SK-N-SH treated with all-trans-retinoic acid at 6 μM for 48 hours (cell line): Measurements from ENCODE around the gene ULBP1.
"Not testable (repeated sequence)": the region's sequence is repeated elsewhere in the genome, so short reads cannot be mapped to it uniquely, and the experiment has no call there.

Experiments used
- ATAC-seq: fragments of 200-7000 bp; cut with Tn5 transposase; 3 replicates; pipeline ENCODE4 v1.9.1; 2020; ENCODE audit warnings: mild to moderate bottlenecking, moderate library complexity
- BACH2 ChIP-seq: fragments of 250-450 bp; sonication (Bioruptor Pico); IDR thresholded peaks from 2 replicates; pipeline ENCODE4 v1.9.0; 2021; ENCODE audit warnings: mild to moderate bottlenecking, borderline replicate concordance
- CREB5 ChIP-seq: fragments of 250-450 bp; sonication (Bioruptor Pico); IDR thresholded peaks from 2 replicates; pipeline ENCODE4 v1.5.1; 2020; ENCODE audit warnings: low read depth, mild to moderate bottlenecking, moderate library complexity
- CSRNP3 ChIP-seq: fragments of 250-450 bp; sonication (Bioruptor Pico); IDR thresholded peaks from 2 replicates; pipeline ENCODE4 v1.5.1; 2021; ENCODE audit warnings: mild to moderate bottlenecking, moderate library complexity
- ESRRG ChIP-seq: fragments of 250-450 bp; sonication (Bioruptor Pico); IDR thresholded peaks from 2 replicates; pipeline ENCODE4 v1.6.1; 2021; ENCODE audit warnings: mild to moderate bottlenecking
- GLIS3 ChIP-seq: fragments of 250-450 bp; sonication (Bioruptor Pico); IDR thresholded peaks from 2 replicates; pipeline ENCODE4 v1.5.0; 2020; ENCODE audit warnings: mild to moderate bottlenecking, moderate library complexity
- ISL1 ChIP-seq: fragments of 250-450 bp; sonication (Bioruptor Pico); IDR thresholded peaks from 2 replicates; pipeline ENCODE4 v2.1.2; 2022; ENCODE audit warnings: mild to moderate bottlenecking, moderate library complexity
- OSR1 ChIP-seq: fragments of 250-450 bp; sonication (Bioruptor Pico); IDR thresholded peaks from 2 replicates; pipeline ENCODE4 v1.8.0; 2022; ENCODE audit warnings: moderate library complexity, mild to moderate bottlenecking, inconsistent platforms
- PATZ1 ChIP-seq: fragments of 250-450 bp; sonication (Bioruptor Pico); IDR thresholded peaks from 2 replicates; pipeline ENCODE4 v1.8.0; 2020; ENCODE audit warnings: mild to moderate bottlenecking, moderate library complexity, borderline replicate concordance
- POU6F1 ChIP-seq: fragments of 250-450 bp; sonication (Bioruptor Pico); IDR thresholded peaks from 2 replicates; pipeline ENCODE4 v1.8.0; 2021; ENCODE audit warnings: low read depth, mild to moderate bottlenecking, moderate library complexity, borderline replicate concordance
- PPARA ChIP-seq: fragments of 250-450 bp; sonication (Bioruptor Pico); IDR thresholded peaks from 2 replicates; pipeline ENCODE4 v1.5.0; 2020; ENCODE audit warnings: mild to moderate bottlenecking, borderline replicate concordance
- RARB ChIP-seq: fragments of 250-450 bp; sonication (Bioruptor Pico); IDR thresholded peaks from 2 replicates; pipeline ENCODE4 v1.8.0; 2021; ENCODE audit warnings: mild to moderate bottlenecking, moderate library complexity
- SNAI2 ChIP-seq: fragments of 250-450 bp; sonication (Bioruptor Pico); IDR thresholded peaks from 2 replicates; pipeline ENCODE4 v1.5.0; 2020; ENCODE audit warnings: mild to moderate bottlenecking, moderate library complexity
- TCF4 ChIP-seq: fragments of 250-450 bp; sonication (Bioruptor Pico); IDR thresholded peaks from 2 replicates; pipeline ENCODE4 v1.8.0; 2021; ENCODE audit warnings: mild to moderate bottlenecking, moderate library complexity, borderline replicate concordance
- TOX ChIP-seq: fragments of 250-450 bp; sonication (Bioruptor Pico); IDR thresholded peaks from 2 replicates; pipeline ENCODE4 v1.8.0; 2021; ENCODE audit warnings: mild to moderate bottlenecking, moderate library complexity, borderline replicate concordance
- ZC3H10 ChIP-seq: fragments of 250-450 bp; sonication (Bioruptor Pico); IDR thresholded peaks from 2 replicates; pipeline ENCODE4 v1.5.1; 2021; ENCODE audit warnings: mild to moderate bottlenecking, moderate library complexity
- ZFP3 ChIP-seq: fragments of 250-450 bp; sonication (Bioruptor Pico); IDR thresholded peaks from 2 replicates; pipeline ENCODE4 v1.5.0; 2020; ENCODE audit warnings: mild to moderate bottlenecking, moderate library complexity
- ZFP30 ChIP-seq: fragments of 450-650 bp; formaldehyde crosslinking; IDR thresholded peaks from 2 replicates; pipeline ENCODE4 v1.5.0; 2022; ENCODE audit warnings: mild to moderate bottlenecking, moderate library complexity
- ZNF565 ChIP-seq: fragments of 450-650 bp; formaldehyde crosslinking; conservative IDR thresholded peaks from 2 replicates; pipeline ENCODE4 v1.5.0; 2020; ENCODE audit warnings: low read depth, mild to moderate bottlenecking, moderate library complexity
- ZNF70 ChIP-seq: fragments of 450-650 bp; formaldehyde crosslinking; IDR thresholded peaks from 2 replicates; pipeline ENCODE4 v1.5.0; 2020; ENCODE audit warnings: mild to moderate bottlenecking, moderate library complexity
- ZNF8 ChIP-seq: fragments of 450-650 bp; formaldehyde crosslinking; IDR thresholded peaks from 2 replicates; pipeline ENCODE4 v1.5.0; 2020; ENCODE audit warnings: mild to moderate bottlenecking, moderate library complexity

Gene ULBP1

GRCh38 chr6:149918151-149918905 is 45.4 kb upstream of the ULBP1 start:
- TF ChIP-seq ESRRG (CRISPR knock-in tag) (no peak), BACH2 (CRISPR knock-in tag) (no peak), GLIS3 (CRISPR knock-in tag) (no peak), TCF4 (no peak), CREB5 (CRISPR knock-in tag) (no peak), OSR1 (CRISPR knock-in tag) (no peak), ZFP3 (no peak), RARB (no peak), ZNF8 (CRISPR knock-in tag) (no peak), ZFP30 (CRISPR knock-in tag) (no peak), ZNF565 (no peak), PPARA (CRISPR knock-in tag) (no peak), POU6F1 (CRISPR knock-in tag) (no peak)
- no peak for ATAC-seq

- ATAC-seq, result not testable (repeated sequence)
Measured at GRCh38 chr6:149919126-149919833, 44.5 kb upstream of the ULBP1 start.

GRCh38 chr6:149919834-149920225 is 43.9 kb upstream of the ULBP1 start:
- no peak for ATAC-seq
- TF ChIP-seq CSRNP3 (no peak), ZC3H10 (no peak), ZFP30 (CRISPR knock-in tag) (no peak), POU6F1 (CRISPR knock-in tag) (no peak), TOX (CRISPR knock-in tag) (no peak), SNAI2 (CRISPR knock-in tag) (no peak), ISL1 (CRISPR knock-in tag) (no peak), OSR1 (CRISPR knock-in tag) (no peak), PATZ1 (no peak), ZNF8 (CRISPR knock-in tag) (no peak), CREB5 (CRISPR knock-in tag) (no peak), ESRRG (CRISPR knock-in tag) (no peak), ZNF70 (CRISPR knock-in tag) (no peak), ZFP3 (no peak), GLIS3 (CRISPR knock-in tag) (no peak), PPARA (CRISPR knock-in tag) (no peak)
